Choroid plexus epithelial cell (primary cell): ENCODE results near the gene MATCAP1.
A peak's percentile ranks its signal among the peaks of the same experiment; 100 is the strongest.

Experiments used
- DNase-seq: peaks from one replicate; pipeline ENCODE4 v3.0.0-alpha.2; 2010; ENCODE audit warnings: low read depth
- H3K4me3 ChIP-seq: 2 replicates; pipeline ENCODE4 v1.5.1; 2011; ENCODE audit warnings: low read depth, mild to moderate bottlenecking, control low read depth, low read length, moderate library complexity
- TF ChIP-seq, protein P1 (sequence below): conservative IDR thresholded peaks from 2 replicates; pipeline ENCODE4 v1.5.1; 2011; ENCODE audit warnings: low read depth, mild to moderate bottlenecking, control low read depth, inconsistent platforms, low read length, moderate library complexity

MATCAP1 gene

DNA sequence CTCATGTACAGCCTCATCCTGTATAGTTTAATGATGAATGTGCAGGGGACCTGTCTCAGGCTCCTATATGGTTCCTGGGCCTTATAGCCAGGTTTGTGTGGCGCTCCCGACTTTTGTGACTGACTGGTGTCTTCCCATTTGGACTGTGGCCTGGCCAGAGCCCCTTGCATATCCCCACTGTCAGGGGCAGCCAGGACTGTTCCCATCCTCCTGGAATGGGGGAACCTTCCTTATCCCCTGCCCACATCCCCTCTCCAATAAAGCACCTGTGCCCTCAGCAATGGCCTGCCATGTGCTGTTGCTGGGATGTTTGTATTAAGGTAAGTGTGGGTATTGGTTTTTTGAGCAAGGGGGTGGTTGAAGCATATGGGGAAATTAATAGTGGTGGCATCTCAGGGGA is 35.5 kb downstream of the MATCAP1 start:
- TF ChIP-seq, protein P1, sequence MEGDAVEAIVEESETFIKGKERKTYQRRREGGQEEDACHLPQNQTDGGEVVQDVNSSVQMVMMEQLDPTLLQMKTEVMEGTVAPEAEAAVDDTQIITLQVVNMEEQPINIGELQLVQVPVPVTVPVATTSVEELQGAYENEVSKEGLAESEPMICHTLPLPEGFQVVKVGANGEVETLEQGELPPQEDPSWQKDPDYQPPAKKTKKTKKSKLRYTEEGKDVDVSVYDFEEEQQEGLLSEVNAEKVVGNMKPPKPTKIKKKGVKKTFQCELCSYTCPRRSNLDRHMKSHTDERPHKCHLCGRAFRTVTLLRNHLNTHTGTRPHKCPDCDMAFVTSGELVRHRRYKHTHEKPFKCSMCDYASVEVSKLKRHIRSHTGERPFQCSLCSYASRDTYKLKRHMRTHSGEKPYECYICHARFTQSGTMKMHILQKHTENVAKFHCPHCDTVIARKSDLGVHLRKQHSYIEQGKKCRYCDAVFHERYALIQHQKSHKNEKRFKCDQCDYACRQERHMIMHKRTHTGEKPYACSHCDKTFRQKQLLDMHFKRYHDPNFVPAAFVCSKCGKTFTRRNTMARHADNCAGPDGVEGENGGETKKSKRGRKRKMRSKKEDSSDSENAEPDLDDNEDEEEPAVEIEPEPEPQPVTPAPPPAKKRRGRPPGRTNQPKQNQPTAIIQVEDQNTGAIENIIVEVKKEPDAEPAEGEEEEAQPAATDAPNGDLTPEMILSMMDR, result no peak
- H3K4me3 ChIP-seq, result no peak overlapping the region
- no peak for DNase-seq

DNA sequence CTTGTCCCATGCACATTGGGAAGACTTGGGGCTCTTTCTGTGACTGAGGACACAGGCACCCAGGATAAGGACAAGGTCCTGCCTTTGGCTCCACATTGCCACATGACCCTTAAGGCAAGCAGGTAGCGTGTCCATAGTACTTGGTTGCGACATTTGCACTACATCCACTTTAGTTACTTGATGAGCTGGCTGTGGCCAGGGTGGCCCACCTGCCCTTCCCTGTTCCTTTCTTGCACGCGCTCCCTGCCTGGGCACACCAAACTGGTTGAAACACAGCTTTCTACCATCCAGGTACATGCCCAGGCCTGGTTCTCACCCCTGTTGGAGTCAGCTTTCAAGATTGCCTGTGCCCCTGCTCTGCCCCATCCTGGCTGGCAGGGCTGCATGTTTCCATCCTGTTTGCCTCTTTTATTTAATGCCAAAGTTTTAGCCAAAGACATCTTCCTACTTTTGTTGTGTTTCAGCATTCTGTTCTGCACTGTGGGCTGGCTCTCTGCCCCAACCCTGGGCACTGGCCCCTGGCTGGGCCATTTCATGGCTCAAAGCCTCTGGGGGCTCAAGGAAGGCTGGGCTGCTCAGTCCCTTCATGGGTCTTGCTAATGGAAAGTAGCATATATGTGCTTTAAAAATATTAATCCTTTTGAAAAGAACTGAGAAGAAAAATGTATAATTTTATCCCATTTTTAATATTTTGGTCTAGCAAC is 36.2 kb downstream of the MATCAP1 start:
- TF ChIP-seq, protein P1, result no peak
- DNase-seq, result no peak
- no peak overlapping the region for H3K4me3 ChIP-seq

- TF ChIP-seq, protein P1, result peak; percentile 32
- no peak for DNase-seq
- H3K4me3 ChIP-seq, result no peak overlapping the region
Observed at GRCh38 chr16:67146523-67147357, 37.0 kb downstream of the MATCAP1 start.

DNA sequence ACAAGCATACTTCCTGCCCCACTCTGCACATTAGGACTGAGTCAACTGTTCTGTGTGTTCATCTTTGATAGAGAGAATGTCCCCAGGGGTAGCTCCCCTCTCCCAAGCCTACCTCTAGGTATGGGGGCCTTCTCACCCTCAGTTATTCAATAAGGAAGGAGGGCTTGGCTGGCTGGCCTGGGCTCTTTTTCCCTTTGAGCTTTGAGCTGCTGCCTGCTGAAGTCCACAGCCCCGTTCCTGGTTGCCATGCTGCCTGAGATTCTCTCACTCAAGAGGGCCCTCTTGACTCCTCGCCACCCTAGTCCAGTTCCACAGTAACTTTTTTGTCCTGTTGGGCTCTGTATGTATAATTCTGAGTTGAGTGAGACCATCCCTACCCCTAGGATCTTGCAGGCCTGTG is 38.0 kb downstream of the MATCAP1 start:
- no peak overlapping the region for H3K4me3 ChIP-seq
- no peak for DNase-seq
- TF ChIP-seq, protein P1, result no peak

- DNase-seq, result no peak
- TF ChIP-seq, protein P1, result no peak
- H3K4me3 ChIP-seq, result no peak overlapping the region
Observed at GRCh38 chr16:67144943-67145342, 38.8 kb downstream of the MATCAP1 start.

- H3K4me3 ChIP-seq, result no peak overlapping the region
- DNase-seq, result no peak
- TF ChIP-seq, protein P1, result no peak
Observed at GRCh38 chr16:67142342-67142741, 41.4 kb downstream of the MATCAP1 start.

GRCh38 chr16:67141391-67141790 is 42.4 kb downstream of the MATCAP1 start:
- TF ChIP-seq, protein P1, result no peak
- no peak overlapping the region for H3K4me3 ChIP-seq
- no peak for DNase-seq
